GM12878 (cell line): Measurements from ENCODE around the gene NUDT9. TPM values are rescaled to one million over a fixed set of nuclear protein-coding genes. Genes with fewer than 3 reads are reported as not detected.

Experiments
- ATAC-seq: fragments of 200-7000 bp; cut with Tn5 transposase; 3 replicates; pipeline ENCODE4 v1.9.1; 2020; ENCODE audit warnings: mild to moderate bottlenecking, moderate library complexity
- BruUV-seq: library from RNA; stranded (reverse); fragments of 400-500 nt; replicated peaks from 2 replicates; lab custom pipeline; 2021; lab: Mats Ljungman, UMichigan
- CTCF ChIA-PET: fragments of 300-600 bp; sonication (Branson Sonifier 250); formaldehyde crosslinking; extraction: SDS; loops from one replicate; lab custom pipeline; 2021; ENCODE audit warnings: inconsistent platforms; lab: Yijun Ruan, JAX
- POLR2A ChIA-PET: fragments of 350-600 bp; formaldehyde crosslinking; extraction: SDS; loops from one replicate; lab custom pipeline; 2021; ENCODE audit warnings: inconsistent platforms; lab: Charles Lee
- RAD21 ChIA-PET: fragments of 300-600 bp; sonication (Branson Sonifier 250); formaldehyde crosslinking; loops from one replicate; lab custom pipeline; 2023; ENCODE audit warnings: antibody characterized with exemption; ENCODE audit not compliant: unreplicated experiment; lab: Charles Lee
- SMC1A ChIA-PET: fragments of 300-600 bp; sonication (Branson Sonifier 250); formaldehyde crosslinking; loops from one replicate; lab custom pipeline; 2023; ENCODE audit not compliant: unreplicated experiment, uncharacterized antibody; lab: Charles Lee
- DNase-seq: peaks from one replicate; pipeline ENCODE4 v3.0.0-alpha.2; 2011; ENCODE audit warnings: low read depth, low spot score
- FAIRE-seq: peaks from 3 replicates; lab custom pipeline; 2011; peaks lifted over from hg19 to GRCh38; lab: Jason Lieb, UNC
- H2AFZ ChIP-seq: 2 replicates; pipeline ENCODE4 v1.6.0; 2011; ENCODE audit warnings: low read depth, low read length, control low read depth; ENCODE audit not compliant: control insufficient read depth
- H3K27ac ChIP-seq: 2 replicates; pipeline ENCODE4 v1.5.1; 2011; ENCODE audit warnings: control low read depth; ENCODE audit not compliant: control insufficient read depth, insufficient read depth
- H3K27me3 ChIP-seq, 2 experiments: replicated peaks in 1 of 2; 2 replicates each; pipeline versions ENCODE4 v1.6.0 to v1.6.1; 2011; ENCODE audit warnings: low read length in 1 of 2; ENCODE audit not compliant: control insufficient read depth in 2 of 2, insufficient read depth in 2 of 2
- H3K36me3 ChIP-seq, 2 experiments: 2 replicates each; pipeline ENCODE4 v1.5.1; 2011; ENCODE audit warnings: low read length in 1 of 2; ENCODE audit not compliant: control insufficient read depth in 2 of 2, insufficient read depth in 2 of 2
- H3K4me1 ChIP-seq: 2 replicates; pipeline ENCODE4 v1.6.1; 2011; ENCODE audit warnings: mild to moderate bottlenecking, low read length, moderate library complexity, mixed read lengths; ENCODE audit not compliant: control insufficient read depth, insufficient read depth
- H3K4me2 ChIP-seq: 2 replicates; pipeline ENCODE4 v1.6.0; 2011; ENCODE audit warnings: control low read depth; ENCODE audit not compliant: control insufficient read depth, insufficient read depth
- H3K4me3 ChIP-seq: fragments of 200-600 bp; sonication (generic); 2 replicates; pipeline ENCODE4 v1.5.1; 2016
- H3K79me2 ChIP-seq: 2 replicates; pipeline ENCODE4 v1.6.0; 2011; ENCODE audit warnings: low read length; ENCODE audit not compliant: control insufficient read depth, insufficient read depth
- H3K9ac ChIP-seq: 2 replicates; pipeline ENCODE4 v1.8.0; 2011; ENCODE audit warnings: low read length, control low read depth, mixed read lengths; ENCODE audit not compliant: control insufficient read depth, insufficient read depth
- H3K9me3 ChIP-seq: replicated peaks from 3 replicates; pipeline ENCODE4 v1.5.1; 2011; ENCODE audit warnings: mild to moderate bottlenecking, low read length; ENCODE audit not compliant: control insufficient read depth, insufficient read depth
- H4K20me1 ChIP-seq: 2 replicates; pipeline ENCODE4 v1.6.0; 2011; ENCODE audit not compliant: control insufficient read depth, insufficient read depth
- ASH2L ChIP-seq: fragments of 300-600, 200-600 bp; sonication (generic); IDR thresholded peaks from 2 replicates; pipeline ENCODE4 v1.6.1; 2017; ENCODE audit warnings: low read depth, mild to moderate bottlenecking, borderline replicate concordance
- BCLAF1 ChIP-seq: fragments of 450-650 bp; IDR thresholded peaks from 2 replicates; pipeline ENCODE4 v1.6.1; 2017; ENCODE audit warnings: antibody characterized with exemption, mild to moderate bottlenecking, moderate library complexity
- CBX5 ChIP-seq: sonication (generic); IDR thresholded peaks from 2 replicates; pipeline ENCODE4 v1.6.1; 2016; ENCODE audit warnings: low read depth, moderate library complexity, mild to moderate bottlenecking, inconsistent platforms
- CREM ChIP-seq: IDR thresholded peaks from 2 replicates; pipeline ENCODE4 v1.6.1; 2014; ENCODE audit warnings: antibody characterized with exemption, low read depth
- FOXK2 ChIP-seq: fragments of 450-650 bp; IDR thresholded peaks from 2 replicates; pipeline ENCODE4 v1.6.1; 2017; ENCODE audit warnings: mild to moderate bottlenecking, moderate library complexity
- KDM1A ChIP-seq: fragments of 200-600 bp; sonication (generic); IDR thresholded peaks from 2 replicates; pipeline ENCODE4 v1.6.1; 2016; ENCODE audit warnings: borderline replicate concordance
- MLLT1 ChIP-seq: fragments of 450-650 bp; IDR thresholded peaks from 2 replicates; pipeline ENCODE4 v1.6.1; 2016; ENCODE audit warnings: mild to moderate bottlenecking
- NFYA ChIP-seq: IDR thresholded peaks from 2 replicates; pipeline ENCODE4 v1.6.1; 2011; ENCODE audit warnings: low read depth, mild to moderate bottlenecking, low read length, improper control_type of control experiment, borderline replicate concordance
- NKRF ChIP-seq: fragments of 450-650 bp; conservative IDR thresholded peaks from 2 replicates; pipeline ENCODE4 v1.6.1; 2017; ENCODE audit warnings: mild to moderate bottlenecking, moderate library complexity
- NR2F1 ChIP-seq: fragments of 450-650 bp; conservative IDR thresholded peaks from 2 replicates; pipeline ENCODE4 v1.6.1; 2017; ENCODE audit warnings: mild to moderate bottlenecking
- SIN3A ChIP-seq: IDR thresholded peaks from 2 replicates; pipeline ENCODE4 v1.6.1; 2012; ENCODE audit warnings: low read depth, low read length, improper control_type of control experiment
- SIX5 ChIP-seq: IDR thresholded peaks from 2 replicates; pipeline ENCODE4 v1.6.1; 2011; ENCODE audit warnings: mild to moderate bottlenecking, low read depth, low read length, moderate library complexity; ENCODE audit not compliant: severe bottlenecking
- YY1 ChIP-seq: IDR thresholded peaks from 2 replicates; pipeline ENCODE4 v1.6.1; 2011; ENCODE audit warnings: low read depth, mild to moderate bottlenecking, low read length
- ZBTB11 ChIP-seq: fragments of 450-650 bp; formaldehyde crosslinking; IDR thresholded peaks from 2 replicates; pipeline ENCODE4 v1.5.0; 2022; ENCODE audit warnings: mild to moderate bottlenecking, missing genetic modification characterization
- WGBS: methylation state at CpG from one replicate; pipeline ENCODE4 v1.1.6; 2016; ENCODE audit warnings: low lambda C conversion rate; ENCODE audit not compliant: insufficient replicate concordance, insufficient coverage; ENCODE audit errors: missing lambda C conversion rate; 5-methylcytosine and 5-hydroxymethylcytosine counted together
- in situ Hi-C: fragments of 300-500 bp; cut with MboI; formaldehyde crosslinking; loops from 9 replicates; pipeline ENCODE4 v1.14.3; 2018; ENCODE audit warnings: mixed read lengths
- intact Hi-C: fragments of 100-400 bp; cut with micrococcal nuclease; formaldehyde crosslinking; loops from one replicate; pipeline ENCODE4 v1.14.2; 2022; ENCODE audit not compliant: unreplicated experiment
- polyA plus RNA-seq, 11 experiments: library from polyadenylated mRNA; depleted of rRNA in 4 of 11; unstranded in 6 of 11; stranded (reverse) in 5 of 11; fragments of >200 nt; fragmentation: Nextera tagmentation in 4 of 11; fragmentation: Illumina TruSeq in 1 of 11; extraction: Ambion mirVana in 4 of 11; extraction: Trizol in 1 of 11; gene quantifications; 1 replicate in 1 of 11; 2 replicates in 10 of 11; pipeline versions ENCODE4 v1.2.1 to v1.2.3, GENCODE V29; 2011 to 2016; ENCODE audit warnings: inconsistent platforms in 2 of 11, missing spikeins in 2 of 11, low read depth in 1 of 11
- total RNA-seq, 4 experiments: library from RNA; depleted of rRNA in 3 of 4; stranded (reverse); fragments of >200 nt in 3 of 4; fragmentation: Illumina TruSeq in 1 of 4; extraction: Trizol in 1 of 4; gene quantifications; 2 replicates each; pipeline versions ENCODE4 v1.2.1 to v1.2.3, GENCODE V29; 2013 to 2021

Gene NUDT9
- total and polyA plus RNA-seq, 10 of the 15 experiments (the other 5 are each of a cell fraction or from before 2014, with no cell fraction given): 8.4 to 28.3 (median 14.6) TPM

GRCh38 chr4:87476934-87477333, 54.6 kb downstream of the NUDT9 start:
- in situ Hi-C loops (no loop called here), intact Hi-C loops (no loop called here)
- RAD21 ChIA-PET: interaction anchor here (0.9 kb wide), 1 partner anchor 101 kb away, joined by 3 read pairs; no protein-coding TSS in a partner anchor
- DNase-seq (no peak), ATAC-seq (no peak), FAIRE-seq (no peak)
- Histone ChIP-seq H4K20me1 (no peaks in the 10 kb centered on the region), H3K4me2 (no peak overlapping the region), H3K9me3 (no peaks in the 10 kb centered on the region), H3K4me3 (no peak overlapping the region), H3K36me3 (no peaks in the 10 kb centered on the region), H2AFZ (no peak overlapping the region), H3K27ac (no peak overlapping the region), H3K9ac (no peak overlapping the region), H3K79me2 (no peaks in the 10 kb centered on the region), H3K27me3 (no peaks in the 10 kb centered on the region), H3K4me1 (no peaks in the 10 kb centered on the region)
- CTCF ChIA-PET: interaction anchor here (1.7 kb wide), 1 partner anchor 10 kb away, joined by 9 read pairs; no protein-coding TSS in a partner anchor
- no TSS peak for BruUV-seq
- SMC1A ChIA-PET: interaction anchor here (0.6 to 1.3 kb wide), 2 partner anchors 21 to 586 kb away, joined by 4 read pairs; no protein-coding TSS in a partner anchor
- WGBS: 95% methylated on average over 3 of the region's 3 CpGs
- POLR2A ChIA-PET: no interaction called here
- no peak for TF ChIP-seq YY1
- no peak for TF ChIP-seq FOXK2
- no peak for TF ChIP-seq CBX5
- TF ChIP-seq NKRF: no peak
- TF ChIP-seq BCLAF1: no peak
- TF ChIP-seq KDM1A: no peak
- TF ChIP-seq SIN3A: no peak
- TF ChIP-seq ZBTB11 (CRISPR knock-in tag): no peak
- TF ChIP-seq ASH2L: no peak
- TF ChIP-seq MLLT1: no peak
- no peak for TF ChIP-seq CREM
- no peak for TF ChIP-seq NFYA
- no peak for TF ChIP-seq SIX5
- no peak for TF ChIP-seq NR2F1
